ENCODE measurements around the gene CDH8. TPM values are rescaled to one million over a fixed set of nuclear protein-coding genes. Genes with fewer than 3 reads are reported as not detected.
"Not testable (repeated sequence)": the region's sequence is repeated elsewhere in the genome, so short reads cannot be mapped to it uniquely, and the experiment has no call there.

CDH8 gene
- total RNA-seq, 2 donors from 2014 or later = not detected

DNA sequence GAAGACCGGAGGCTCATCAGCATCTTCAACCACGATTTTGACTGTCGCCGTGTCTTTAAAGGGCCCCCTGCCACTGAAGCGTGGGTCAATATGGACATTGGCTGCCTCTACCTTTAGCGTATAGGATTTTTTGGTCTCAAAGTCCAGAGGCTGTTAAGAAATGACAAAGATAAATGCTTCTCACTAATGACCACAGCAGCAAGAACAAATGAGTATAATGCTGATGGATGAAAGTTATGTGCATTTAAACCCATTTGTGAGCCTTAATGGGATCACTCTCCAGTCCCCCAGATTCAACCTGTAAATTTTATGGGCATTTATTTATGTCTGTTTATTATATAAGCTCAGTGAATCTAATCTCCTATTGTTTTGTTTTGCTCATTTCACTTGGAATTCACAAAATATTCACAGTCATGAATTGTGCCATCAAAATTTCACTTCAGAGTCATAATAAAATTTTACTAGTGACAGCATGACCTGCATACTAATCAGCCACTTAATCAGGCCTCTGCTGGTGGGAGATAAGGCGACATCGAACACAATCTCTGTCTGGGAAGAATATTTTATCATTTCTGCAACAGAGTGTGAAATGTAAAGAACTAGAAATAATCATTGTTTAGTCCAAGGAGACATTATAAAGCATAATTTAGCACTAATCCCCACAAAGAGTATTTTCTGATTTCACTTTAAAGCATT lies 218.5 kb downstream of the CDH8 start:
- Histone ChIP-seq H3K27ac (no peak overlapping the region), H3K9me3 (no peaks in the 10 kb centered on the region), H3K4me1 (no peaks in the 10 kb centered on the region), H3K27me3 (no peaks in the 10 kb centered on the region), H3K36me3 (replicated peaks in 1 of 2; ENCODE audit: insufficient read depth in 1 of 2, low read depth in 2 of 2) (no peaks in the 10 kb centered on the region), H3K4me3 (no peak overlapping the region)
- intact Hi-C loops (cut with DNase I) = no loop called here
- 33 to 43% methylated on average over 8 of the region's 8 CpGs for WGBS, 2 donors
- no peak for TF ChIP-seq POLR2A (IDR thresholded peaks at IDR 0.05)
- DNase-seq = no peak
- ATAC-seq = no peak

DNA sequence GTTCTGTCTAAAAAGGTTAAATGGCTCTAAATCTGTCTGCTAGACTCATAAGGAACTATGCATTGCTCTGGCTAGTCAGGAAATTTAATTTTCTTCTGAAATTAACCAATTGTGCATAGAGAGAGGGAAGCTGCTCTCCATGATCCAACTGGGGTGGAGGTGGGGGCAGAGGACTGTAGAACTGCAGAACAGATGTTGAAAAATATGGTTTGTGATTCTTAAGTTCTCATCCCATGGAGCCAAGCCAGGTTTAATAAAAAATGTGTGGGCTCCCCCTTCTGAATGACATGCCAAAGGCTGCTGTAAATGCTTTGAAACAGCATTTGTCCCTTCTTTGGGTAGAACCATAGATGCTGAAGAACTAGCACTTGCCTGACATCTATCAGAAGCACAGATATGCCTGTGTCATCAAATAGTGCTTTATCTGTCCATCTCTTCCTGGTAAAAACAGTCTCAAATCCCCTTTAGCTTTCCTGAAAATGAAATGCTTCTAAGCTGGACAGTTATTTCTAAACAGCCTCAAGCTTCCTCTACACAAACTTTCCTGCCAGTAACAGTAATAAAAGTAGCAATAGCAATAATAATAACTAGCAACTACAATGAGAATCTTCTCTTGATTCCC lies 221.4 kb downstream of the CDH8 start:
- no peak for TF ChIP-seq POLR2A (IDR thresholded peaks at IDR 0.05)
- TF ChIP-seq, protein P1, sequence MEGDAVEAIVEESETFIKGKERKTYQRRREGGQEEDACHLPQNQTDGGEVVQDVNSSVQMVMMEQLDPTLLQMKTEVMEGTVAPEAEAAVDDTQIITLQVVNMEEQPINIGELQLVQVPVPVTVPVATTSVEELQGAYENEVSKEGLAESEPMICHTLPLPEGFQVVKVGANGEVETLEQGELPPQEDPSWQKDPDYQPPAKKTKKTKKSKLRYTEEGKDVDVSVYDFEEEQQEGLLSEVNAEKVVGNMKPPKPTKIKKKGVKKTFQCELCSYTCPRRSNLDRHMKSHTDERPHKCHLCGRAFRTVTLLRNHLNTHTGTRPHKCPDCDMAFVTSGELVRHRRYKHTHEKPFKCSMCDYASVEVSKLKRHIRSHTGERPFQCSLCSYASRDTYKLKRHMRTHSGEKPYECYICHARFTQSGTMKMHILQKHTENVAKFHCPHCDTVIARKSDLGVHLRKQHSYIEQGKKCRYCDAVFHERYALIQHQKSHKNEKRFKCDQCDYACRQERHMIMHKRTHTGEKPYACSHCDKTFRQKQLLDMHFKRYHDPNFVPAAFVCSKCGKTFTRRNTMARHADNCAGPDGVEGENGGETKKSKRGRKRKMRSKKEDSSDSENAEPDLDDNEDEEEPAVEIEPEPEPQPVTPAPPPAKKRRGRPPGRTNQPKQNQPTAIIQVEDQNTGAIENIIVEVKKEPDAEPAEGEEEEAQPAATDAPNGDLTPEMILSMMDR (IDR thresholded peaks at IDR 0.05) = no peak
- intact Hi-C loops (cut with DNase I) = no loop called here
- no peak for DNase-seq
- Histone ChIP-seq H3K27me3 (no peaks in the 10 kb centered on the region), H3K36me3 (replicated peaks in 1 of 2; ENCODE audit: insufficient read depth in 1 of 2, low read depth in 2 of 2) (no peaks in the 10 kb centered on the region), H3K4me1 (no peaks in the 10 kb centered on the region), H3K9me3 (no peaks in the 10 kb centered on the region), H3K4me3 (no peak overlapping the region), H3K27ac (no peak overlapping the region)
- ATAC-seq = no peak

DNA sequence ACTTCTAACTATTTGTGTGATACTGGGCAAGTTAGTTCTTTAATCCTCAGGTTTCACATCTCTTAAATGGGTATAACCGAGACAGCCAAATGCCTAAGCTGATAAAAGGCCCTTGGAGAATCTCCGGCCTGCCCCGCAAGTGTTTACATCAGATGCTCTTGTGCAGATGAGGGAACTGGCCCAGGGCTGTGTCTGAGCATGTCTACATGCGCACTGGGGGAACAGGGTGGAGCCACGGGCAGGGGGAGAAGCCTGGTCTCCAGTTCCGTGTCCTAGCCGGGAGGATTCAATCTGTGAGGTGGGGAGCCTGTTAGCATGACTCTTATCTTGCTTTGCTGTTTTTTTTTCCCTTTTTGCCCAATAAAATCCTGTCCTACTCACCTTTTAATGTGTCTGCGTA lies 222.9 kb downstream of the CDH8 start:
- H3K4me1 ChIP-seq = no peaks in the 10 kb centered on the region
- no peak for TF ChIP-seq POLR2A (IDR thresholded peaks at IDR 0.05)
- TF ChIP-seq, protein P1 (IDR thresholded peaks at IDR 0.05) = no peak
- H3K27me3 ChIP-seq = no peaks in the 10 kb centered on the region
- H3K27ac ChIP-seq = no peak overlapping the region
- no peaks in the 10 kb centered on the region for H3K9me3 ChIP-seq
- intact Hi-C loops (cut with DNase I) = no loop called here
- DNase-seq (no peak), ATAC-seq (no peak)
- 69 to 72% methylated on average over 8 of the region's 8 CpGs for WGBS, 2 donors
- H3K36me3 ChIP-seq (replicated peaks in 1 of 2; ENCODE audit: insufficient read depth in 1 of 2, low read depth in 2 of 2) = no peaks in the 10 kb centered on the region
- H3K4me3 ChIP-seq = no peak overlapping the region

DNA sequence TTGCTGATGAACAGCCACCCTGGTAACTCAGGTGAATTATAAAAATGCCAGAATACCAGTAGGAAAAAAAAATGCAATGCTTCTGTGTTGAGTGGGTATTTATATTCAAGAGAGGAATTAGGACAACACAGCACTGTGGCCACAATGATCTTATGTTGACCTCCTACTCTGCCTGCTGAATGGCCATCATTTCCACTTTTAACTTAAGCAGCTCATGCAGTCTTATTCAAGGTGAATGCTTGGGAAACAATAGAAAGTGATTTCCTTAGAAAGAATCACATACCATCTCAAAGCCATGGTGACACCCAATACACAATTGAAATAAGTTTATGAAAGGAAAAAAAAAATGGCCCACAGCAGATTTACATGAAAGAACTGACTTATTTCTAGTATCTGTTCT lies 224.0 kb downstream of the CDH8 start:
- H3K4me3 ChIP-seq = no peak overlapping the region
- no peak overlapping the region for H3K27ac ChIP-seq
- DNase-seq (no peak), ATAC-seq (no peak)
- no peaks in the 10 kb centered on the region for H3K27me3 ChIP-seq
- intact Hi-C loops (cut with DNase I) = no loop called here
- no peaks in the 10 kb centered on the region for H3K4me1 ChIP-seq
- TF ChIP-seq POLR2A (IDR thresholded peaks at IDR 0.05) = no peak
- TF ChIP-seq, protein P1 (IDR thresholded peaks at IDR 0.05) = no peak
- H3K36me3 ChIP-seq (replicated peaks in 1 of 2; ENCODE audit: insufficient read depth in 1 of 2, low read depth in 2 of 2) = no peaks in the 10 kb centered on the region
- H3K9me3 ChIP-seq = no peaks in the 10 kb centered on the region

DNA sequence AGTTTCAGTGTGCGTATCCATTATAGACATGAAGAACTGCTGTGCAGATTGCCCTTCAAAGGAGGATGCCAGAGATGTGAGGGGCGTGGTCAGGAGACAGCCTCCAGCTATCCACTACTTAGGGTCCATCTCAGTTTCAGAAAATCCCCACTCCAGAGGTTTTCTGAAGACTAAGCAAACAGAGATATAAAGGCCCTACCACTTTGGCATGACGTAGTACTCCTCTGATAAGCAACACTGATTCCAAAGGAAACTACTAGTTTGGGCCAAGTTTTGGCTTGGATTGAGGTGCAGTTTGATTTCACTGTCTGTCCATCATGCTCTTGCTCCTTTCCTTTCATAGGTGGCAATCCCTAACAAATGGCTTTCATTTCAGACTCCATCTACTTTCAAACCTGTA lies 228.7 kb downstream of the CDH8 start:
- H3K27ac ChIP-seq = no peak overlapping the region
- intact Hi-C loops (cut with DNase I) = no loop called here
- 68 to 73% methylated on average over 3 of the region's 3 CpGs for WGBS, 2 donors
- DNase-seq = no peak
- no peaks in the 10 kb centered on the region for H3K36me3 ChIP-seq (replicated peaks in 1 of 2; ENCODE audit: insufficient read depth in 1 of 2, low read depth in 2 of 2)
- no peaks in the 10 kb centered on the region for H3K27me3 ChIP-seq
- TF ChIP-seq, protein P1 (IDR thresholded peaks at IDR 0.05) = no peak
- TF ChIP-seq POLR2A (IDR thresholded peaks at IDR 0.05) = no peak
- no peak overlapping the region for H3K4me3 ChIP-seq
- no peaks in the 10 kb centered on the region for H3K4me1 ChIP-seq
- H3K9me3 ChIP-seq = no peaks in the 10 kb centered on the region
- ATAC-seq = no peak

DNA sequence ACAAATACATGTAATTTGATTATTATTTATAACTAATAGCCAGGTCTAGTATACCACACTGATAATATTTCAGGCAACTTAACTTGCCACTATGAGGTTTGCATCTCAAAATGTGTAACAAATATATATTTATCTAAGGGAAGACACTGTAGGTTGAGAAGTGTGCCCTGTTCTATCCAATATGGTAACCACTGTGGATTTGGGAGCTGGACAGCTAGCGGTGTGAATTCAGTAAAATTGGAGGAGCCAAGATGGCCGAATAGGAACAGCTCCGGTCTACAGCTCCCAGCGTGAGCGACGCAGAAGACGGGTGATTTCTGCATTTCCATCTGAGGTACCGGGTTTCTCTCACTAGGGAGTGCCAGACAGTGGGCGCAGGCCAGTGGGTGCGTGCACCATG lies 235.0 kb downstream of the CDH8 start:
- H3K36me3 ChIP-seq (replicated peaks in 1 of 2; ENCODE audit: insufficient read depth in 1 of 2, low read depth in 2 of 2); ATAC-seq; intact Hi-C loops (cut with DNase I); H3K4me3 ChIP-seq; H3K4me1 ChIP-seq; H3K27me3 ChIP-seq; DNase-seq; H3K9me3 ChIP-seq; H3K27ac ChIP-seq: not testable (repeated sequence)
- WGBS, 2 donors = 76 to 81% methylated on average over 4 to 7 of the region's 10 CpGs

All from body of pancreas (tissue), 4 donors.